Endodermal cell (in vitro differentiated cells): ENCODE data around the gene ZBTB1. TPM values are rescaled to one million over a fixed set of nuclear protein-coding genes. Genes with fewer than 3 reads are reported as not detected.

Experiments
- DNase-seq: peaks from one replicate; pipeline ENCODE4 v3.0.0-alpha.2; 2017
- H3K27ac ChIP-seq: 2 replicates; pipeline ENCODE4 v1.5.1; 2013; ENCODE audit warnings: mild to moderate bottlenecking, low read depth, low read length, moderate library complexity
- H3K27me3 ChIP-seq: 2 replicates; pipeline ENCODE4 v1.6.1; 2013; ENCODE audit warnings: mild to moderate bottlenecking, low read length, moderate library complexity; ENCODE audit not compliant: insufficient read depth, control insufficient read depth, poor library complexity, severe bottlenecking
- H3K36me3 ChIP-seq: 2 replicates; pipeline ENCODE4 v1.7.0; 2013; ENCODE audit warnings: mild to moderate bottlenecking, low read length, moderate library complexity; ENCODE audit not compliant: control insufficient read depth, insufficient read depth
- H3K4me1 ChIP-seq: one replicate; pipeline ENCODE4 v1.7.0; 2013; ENCODE audit warnings: low read length; ENCODE audit not compliant: control insufficient read depth, insufficient read depth
- H3K4me3 ChIP-seq: 2 replicates; pipeline ENCODE4 v1.5.1; 2013; ENCODE audit warnings: mild to moderate bottlenecking, low read length, moderate library complexity
- H3K9ac ChIP-seq: 2 replicates; pipeline ENCODE4 v1.6.1; 2013; ENCODE audit warnings: mild to moderate bottlenecking, low read length, moderate library complexity; ENCODE audit not compliant: poor library complexity, severe bottlenecking; ENCODE audit errors: extremely low read depth
- H3K9me3 ChIP-seq: 2 replicates; pipeline ENCODE4 v1.6.1; 2013; ENCODE audit warnings: mild to moderate bottlenecking, low read length, moderate library complexity; ENCODE audit not compliant: control insufficient read depth
- H3K27ac Mint-ChIP-seq: 2 replicates; pipeline ENCODE4 v1.8.0; 2020; ENCODE audit warnings: mixed read lengths
- H3K27me3 Mint-ChIP-seq: 2 replicates; pipeline ENCODE4 v1.8.0; 2021; ENCODE audit warnings: mild to moderate bottlenecking, mixed read lengths; ENCODE audit not compliant: insufficient read depth
- H3K36me3 Mint-ChIP-seq: 2 replicates; pipeline ENCODE4 v1.8.0; 2020; ENCODE audit warnings: low read depth, mixed read lengths
- H3K4me1 Mint-ChIP-seq: 2 replicates; pipeline ENCODE4 v1.8.0; 2020; ENCODE audit warnings: mixed read lengths
- H3K4me3 Mint-ChIP-seq: 2 replicates; pipeline ENCODE4 v1.8.0; 2020; ENCODE audit warnings: mild to moderate bottlenecking, moderate library complexity, mixed read lengths
- H3K9me3 Mint-ChIP-seq: 2 replicates; pipeline ENCODE4 v1.8.0; 2020; ENCODE audit warnings: mild to moderate bottlenecking, mixed read lengths
- CTCF ChIP-seq: fragments of 200-600 bp; sonication (generic); conservative IDR thresholded peaks from 2 replicates; pipeline ENCODE4 v1.5.0; 2021; ENCODE audit warnings: antibody characterized with exemption, mild to moderate bottlenecking
- WGBS, 2 experiments: methylation state at CpG; one replicate each; pipeline versions ENCODE4 v1.1.5 to v1.1.7; 2013; ENCODE audit warnings: missing lambda C conversion rate in 2 of 2, mixed read lengths in 1 of 2; ENCODE audit not compliant: insufficient coverage in 1 of 2, insufficient read length in 1 of 2; 5-methylcytosine and 5-hydroxymethylcytosine counted together
- total RNA-seq, 2 donors: library from RNA; stranded (reverse); fragmentation: NEBNext Ultra II Directional in 1 of 2; extraction: Animal tissue kit (Norgen Biotek cat#: 25700) in 1 of 2; gene quantifications; 2 replicates in 1 of 2; 3 replicates in 1 of 2; pipeline ENCODE4 v1.2.1, GENCODE V29; 2021

The ZBTB1 gene
- total RNA-seq, 2 donors from 2014 or later: 31.0 to 32.4 TPM

GRCh38 chr14:64525354-64525753 lies 20.8 kb downstream of the ZBTB1 start:
- no peak overlapping the region for H3K27ac Mint-ChIP-seq
- DNase-seq: no peak

GRCh38 chr14:64531567-64531966 lies 27.0 kb downstream of the ZBTB1 start:
- H3K36me3 ChIP-seq: peaks cover 4% of the 10 kb centered on the region
- no peaks in the 10 kb centered on the region for H3K4me1 ChIP-seq
- Mint-ChIP-seq H3K27ac (no peak overlapping the region), H3K36me3 (peaks cover 2% of the 10 kb centered on the region), H3K4me1 (no peaks in the 10 kb centered on the region), H3K4me3 (no peak overlapping the region), H3K27me3 (no peaks in the 10 kb centered on the region), H3K9me3 (peaks cover 2% of the 10 kb centered on the region)
- 92% methylated on average over 2 of the region's 2 CpGs; no CpG with 5 or more reads in 1 of the 2 experiments for WGBS, 2 experiments
- H3K27ac ChIP-seq: no peak overlapping the region
- TF ChIP-seq CTCF: no peak
- no peak for DNase-seq
- no peaks in the 10 kb centered on the region for H3K9me3 ChIP-seq
- no peak overlapping the region for H3K4me3 ChIP-seq
- no peaks in the 10 kb centered on the region for H3K27me3 ChIP-seq
- H3K9ac ChIP-seq: no peak overlapping the region

More at GRCh38 chr14:64525354-64525753, 20.8 kb downstream of the ZBTB1 start:
- Histone ChIP-seq H3K27me3 (no peaks in the 10 kb centered on the region), H3K9me3 (no peaks in the 10 kb centered on the region), H3K4me1 (no peaks in the 10 kb centered on the region), H3K4me3 (no peak overlapping the region), H3K36me3 (peaks cover 48% of the 10 kb centered on the region), H3K27ac (no peak overlapping the region), H3K9ac (no peak overlapping the region)
- peaks cover 11% of the 10 kb centered on the region for H3K36me3 Mint-ChIP-seq
- no peaks in the 10 kb centered on the region for H3K4me1 Mint-ChIP-seq
- H3K9me3 Mint-ChIP-seq: peaks cover 2% of the 10 kb centered on the region
- no peak for TF ChIP-seq CTCF
- 100% methylated on average over 1 of the region's 2 CpGs; no CpG with 5 or more reads in 1 of the 2 experiments for WGBS, 2 experiments
- H3K4me3 Mint-ChIP-seq: no peak overlapping the region
- H3K27me3 Mint-ChIP-seq: no peaks in the 10 kb centered on the region

GRCh38 chr14:64536488-64537245 lies 32.1 kb downstream of the ZBTB1 start:
- no peaks in the 10 kb centered on the region for H3K4me1 ChIP-seq
- Mint-ChIP-seq H3K4me3 (no peak overlapping the region), H3K27ac (no peak overlapping the region), H3K27me3 (peaks cover 6% of the 10 kb centered on the region), H3K36me3 (peaks cover 7% of the 10 kb centered on the region), H3K4me1 (peaks cover 4% of the 10 kb centered on the region), H3K9me3 (peaks cover 13% of the 10 kb centered on the region)
- peaks cover 10% of the 10 kb centered on the region for H3K27me3 ChIP-seq
- no peak overlapping the region for H3K27ac ChIP-seq
- no peak for TF ChIP-seq CTCF
- no peaks in the 10 kb centered on the region for H3K36me3 ChIP-seq
- H3K4me3 ChIP-seq: no peak overlapping the region
- peaks cover 10% of the 10 kb centered on the region for H3K9me3 ChIP-seq
- WGBS, 2 experiments: 83 to 91% methylated on average over 2 to 4 of the region's 4 CpGs
- no peak overlapping the region for H3K9ac ChIP-seq
- DNase-seq: peak; percentile 54
